HG02610 (cell line): ENCODE data around the gene NR3C1.
A peak's percentile ranks its signal among the peaks of the same experiment; 100 is the strongest.
"Not testable (repeated sequence)": the region's sequence is repeated elsewhere in the genome, so short reads cannot be mapped to it uniquely, and the experiment has no call there.

Source experiments
- ATAC-seq: cut with Tn5 transposase; IDR thresholded peaks from one replicate; pipeline ENCODE4 v1.9.1; 2021; ENCODE audit warnings: mild to moderate bottlenecking, moderate library complexity; ENCODE audit not compliant: unreplicated experiment

Gene NR3C1

DNA sequence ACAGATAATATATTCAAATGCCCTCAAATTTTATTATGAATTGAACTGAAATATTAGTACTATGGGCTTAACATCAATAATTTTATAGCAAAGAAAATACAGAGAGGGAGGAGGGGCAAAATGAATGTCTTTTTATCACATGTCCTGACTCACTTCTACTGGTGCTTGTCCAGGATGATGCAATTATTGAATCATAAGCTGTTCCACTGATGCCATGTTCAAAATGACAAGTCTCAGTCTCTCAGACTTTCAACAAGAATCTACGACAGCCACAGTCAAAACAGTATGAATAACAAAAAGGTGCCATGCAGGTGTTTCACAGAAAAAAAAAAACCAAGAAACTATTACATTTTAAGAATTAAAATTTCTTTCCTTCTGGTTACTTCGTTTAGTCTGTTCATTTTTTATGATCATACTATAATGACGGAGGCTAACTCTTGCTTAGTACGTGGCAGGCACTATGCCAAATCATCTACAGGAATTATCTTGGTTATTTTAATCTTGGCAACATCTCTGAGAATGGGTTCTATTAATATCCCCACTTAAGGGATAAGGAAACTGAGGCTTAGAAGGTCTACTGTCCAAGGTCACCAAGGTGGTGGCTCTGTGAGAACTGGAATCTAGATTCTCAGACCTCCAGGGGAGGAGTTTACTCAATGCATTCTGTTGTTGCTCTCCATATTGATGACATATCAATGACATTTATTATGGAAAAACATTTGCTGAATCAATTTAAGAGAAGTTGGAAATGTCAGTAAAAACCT, 61.5 kb downstream of the NR3C1 start:
- peak; percentile 56 for ATAC-seq

DNA sequence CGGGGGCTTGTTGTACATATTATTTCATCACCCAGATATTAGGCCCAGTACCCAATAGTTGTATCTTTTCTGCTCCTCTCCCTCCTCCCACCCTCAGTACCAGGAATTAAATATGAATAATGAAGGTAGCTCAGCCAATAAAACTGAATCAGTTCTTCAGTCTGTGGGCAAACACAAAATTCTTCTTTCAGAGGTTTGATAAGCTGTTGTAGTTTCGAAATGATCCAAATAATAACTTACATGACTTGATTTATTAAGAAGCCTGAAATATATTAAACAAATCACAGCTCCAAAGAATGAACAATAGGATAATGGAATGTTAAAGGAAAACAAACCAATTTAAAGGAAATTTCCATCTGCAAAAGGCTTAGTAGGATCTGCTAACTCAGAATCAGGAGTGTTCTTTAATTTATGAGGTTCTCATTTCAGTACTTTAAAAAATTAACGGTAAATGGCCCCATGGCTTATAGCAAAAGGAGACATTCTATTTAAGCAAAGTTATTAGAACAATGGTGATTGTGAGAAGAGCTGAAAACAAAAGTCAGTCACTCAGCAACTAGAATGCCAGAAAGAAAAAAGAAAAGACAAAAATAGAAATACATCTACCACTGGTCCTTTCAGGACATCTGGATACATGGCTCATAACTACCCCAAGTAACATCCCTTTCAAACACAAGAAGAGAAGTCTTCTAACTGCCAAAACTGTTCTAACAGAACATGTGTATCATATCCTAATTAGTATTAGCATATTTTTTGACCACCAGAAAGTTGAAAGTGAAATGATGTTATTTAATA, 62.4 kb downstream of the NR3C1 start:
- no peak for ATAC-seq

DNA sequence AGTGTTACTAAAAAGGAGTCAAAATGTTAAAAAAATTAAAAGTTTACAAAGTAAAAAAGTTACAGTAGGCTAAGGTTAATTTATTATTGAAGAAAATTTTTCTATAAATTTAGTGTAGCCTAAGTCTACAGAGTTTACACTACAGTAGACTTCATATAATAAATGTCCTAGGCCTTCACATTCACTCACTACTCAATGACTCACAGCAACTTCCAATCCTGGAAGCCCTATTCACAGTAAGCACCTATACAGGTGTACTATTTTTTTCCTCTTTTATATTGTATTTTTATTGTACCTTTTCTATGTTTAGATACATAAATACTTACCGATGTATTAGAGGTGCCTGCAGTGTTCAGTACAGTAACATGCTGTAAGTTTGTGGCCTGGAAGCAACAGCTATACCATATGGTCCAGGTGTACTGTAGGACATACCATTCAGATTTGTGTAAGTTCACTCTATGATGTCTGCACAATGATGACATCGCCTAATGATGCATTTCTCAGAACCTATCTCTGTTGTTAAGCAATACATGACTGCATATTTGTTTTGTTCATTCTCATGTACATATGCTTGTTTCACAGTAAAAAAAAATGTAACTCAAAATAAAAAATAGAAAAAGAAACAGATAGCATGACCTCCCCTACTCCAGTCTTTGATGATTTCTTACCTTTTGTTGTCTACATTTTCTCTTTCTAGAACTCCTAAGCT, 64.7 kb downstream of the NR3C1 start:
- no peak for ATAC-seq

DNA sequence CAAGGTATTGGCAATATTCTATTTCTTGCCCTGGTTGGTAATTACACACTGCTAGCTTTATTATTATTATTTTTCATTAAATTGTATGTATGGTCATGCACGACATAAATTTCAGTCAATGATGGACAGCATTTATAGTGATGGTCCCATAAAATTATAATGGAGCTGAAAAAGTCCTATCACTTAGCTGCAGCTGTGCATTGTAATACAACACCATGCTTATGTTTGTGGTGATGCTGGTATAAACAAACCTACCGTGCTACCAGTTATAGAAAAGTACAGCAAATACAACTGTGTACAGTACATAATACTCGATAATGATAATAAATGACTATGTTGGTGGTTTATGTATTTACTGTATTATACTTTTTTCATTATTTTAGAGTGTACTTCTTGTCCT, 65.5 kb downstream of the NR3C1 start:
- ATAC-seq: no peak

- no peak for ATAC-seq
These were observed 67.0 kb downstream of the NR3C1 start for GRCh38 chr5:143336485-143336884.

DNA sequence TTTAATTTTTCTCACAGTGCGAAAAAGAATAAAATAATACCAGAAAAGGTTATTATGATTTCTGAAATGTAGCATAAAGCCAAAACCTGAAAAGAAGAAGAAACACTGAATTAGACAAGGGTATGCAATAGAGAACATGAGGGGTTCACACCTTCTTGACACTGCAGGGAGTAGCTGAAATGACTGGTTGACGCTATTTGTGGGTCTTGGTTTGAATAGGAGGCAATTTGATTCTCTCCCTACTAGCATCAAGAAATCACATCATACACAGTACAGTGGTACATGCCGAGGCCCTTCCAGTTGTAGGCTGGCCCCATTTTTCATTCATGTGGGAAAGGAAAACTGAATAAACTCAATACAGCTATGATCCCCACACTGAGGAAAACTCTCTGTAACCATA, 68.6 kb downstream of the NR3C1 start:
- peak; percentile 79 for ATAC-seq

- ATAC-seq: not testable (repeated sequence)
These were observed 69.1 kb downstream of the NR3C1 start for GRCh38 chr5:143334380-143334779.

DNA sequence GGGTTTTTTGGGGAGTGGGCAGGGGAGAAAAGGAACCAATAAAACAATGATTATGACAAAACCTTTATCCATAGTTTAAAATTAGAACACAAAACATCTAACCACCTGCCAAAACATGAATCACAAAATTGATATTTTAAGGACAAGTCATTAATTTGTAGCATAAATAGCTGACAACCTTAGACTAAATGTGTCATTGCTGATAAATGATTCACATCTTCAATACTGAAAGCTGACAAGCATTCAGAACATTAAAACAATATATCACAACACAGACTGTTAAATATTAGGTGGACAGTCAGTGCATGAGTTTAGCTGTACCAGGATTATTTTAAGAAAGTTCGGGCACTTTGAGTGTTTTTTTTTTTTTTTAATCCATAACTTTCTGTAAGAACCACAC, 71.5 kb downstream of the NR3C1 start:
- ATAC-seq: no peak

- no peak for ATAC-seq
These were observed 73.6 kb downstream of the NR3C1 start for GRCh38 chr5:143329843-143330242.

- no peak for ATAC-seq
These were observed 74.8 kb downstream of the NR3C1 start for GRCh38 chr5:143328589-143329220.

DNA sequence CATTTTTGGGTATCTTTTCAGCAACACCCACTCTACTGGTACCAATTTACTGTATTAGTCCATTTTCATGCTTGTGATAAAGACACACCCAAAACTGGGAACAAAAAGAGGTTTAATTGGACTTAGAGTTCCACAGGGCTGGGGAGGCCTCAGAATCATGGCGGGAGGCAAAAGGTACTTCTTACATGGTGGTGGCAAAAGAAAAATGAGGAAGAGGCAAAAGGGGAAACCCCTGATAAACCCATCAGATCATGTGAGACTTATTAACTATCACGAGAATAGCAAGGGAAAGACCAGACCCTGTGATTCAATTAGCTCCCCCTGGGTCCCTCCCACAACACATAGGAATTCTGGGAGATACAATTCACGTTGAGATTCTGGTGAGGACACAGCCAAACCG, 78.4 kb downstream of the NR3C1 start:
- not testable (repeated sequence) for ATAC-seq

- ATAC-seq: not testable (repeated sequence)
These were observed 80.4 kb downstream of the NR3C1 start for GRCh38 chr5:143322931-143323630.

DNA sequence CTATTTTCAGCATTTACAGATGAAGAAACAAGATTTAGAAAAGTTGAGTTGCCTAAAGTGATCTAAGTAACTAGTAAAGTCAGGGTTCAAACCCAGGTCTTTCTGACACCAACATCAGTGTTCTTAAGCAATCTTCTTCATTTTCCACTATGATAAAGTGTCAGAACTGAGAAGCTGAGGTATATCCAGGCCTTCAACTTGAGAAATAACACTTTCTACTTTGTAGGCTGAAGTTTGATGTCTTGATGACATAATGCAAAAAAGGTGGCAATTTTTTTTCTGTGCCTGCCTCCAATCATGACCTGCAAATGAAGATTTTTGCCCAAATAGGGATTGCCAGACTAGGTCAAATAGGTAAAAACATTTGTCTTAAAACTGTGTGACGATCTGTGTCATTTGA, 81.3 kb downstream of the NR3C1 start:
- ATAC-seq: no peak

- ATAC-seq: no peak
These were observed 83.9 kb downstream of the NR3C1 start for GRCh38 chr5:143319437-143320227.

- no peak for ATAC-seq
These were observed 84.7 kb downstream of the NR3C1 start for GRCh38 chr5:143318833-143319232.

DNA sequence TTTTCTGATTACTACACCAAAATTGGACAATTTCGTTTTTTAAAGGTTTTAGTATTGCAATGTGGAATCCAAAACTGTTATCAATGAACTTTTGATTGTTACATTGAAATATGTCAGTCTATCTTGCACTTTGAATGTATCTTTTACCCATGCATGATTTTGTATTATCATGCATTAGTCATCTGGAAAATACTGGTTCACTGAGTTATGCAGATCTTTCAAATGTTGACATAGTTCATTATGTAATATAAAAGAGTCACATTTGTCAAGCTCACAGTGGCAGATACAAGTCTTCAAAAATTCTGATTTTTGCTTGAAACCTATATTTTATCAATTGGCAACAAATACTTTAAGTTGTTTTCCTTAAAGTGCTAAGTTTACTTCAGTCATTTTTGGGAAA, 85.2 kb downstream of the NR3C1 start:
- ATAC-seq: no peak

DNA sequence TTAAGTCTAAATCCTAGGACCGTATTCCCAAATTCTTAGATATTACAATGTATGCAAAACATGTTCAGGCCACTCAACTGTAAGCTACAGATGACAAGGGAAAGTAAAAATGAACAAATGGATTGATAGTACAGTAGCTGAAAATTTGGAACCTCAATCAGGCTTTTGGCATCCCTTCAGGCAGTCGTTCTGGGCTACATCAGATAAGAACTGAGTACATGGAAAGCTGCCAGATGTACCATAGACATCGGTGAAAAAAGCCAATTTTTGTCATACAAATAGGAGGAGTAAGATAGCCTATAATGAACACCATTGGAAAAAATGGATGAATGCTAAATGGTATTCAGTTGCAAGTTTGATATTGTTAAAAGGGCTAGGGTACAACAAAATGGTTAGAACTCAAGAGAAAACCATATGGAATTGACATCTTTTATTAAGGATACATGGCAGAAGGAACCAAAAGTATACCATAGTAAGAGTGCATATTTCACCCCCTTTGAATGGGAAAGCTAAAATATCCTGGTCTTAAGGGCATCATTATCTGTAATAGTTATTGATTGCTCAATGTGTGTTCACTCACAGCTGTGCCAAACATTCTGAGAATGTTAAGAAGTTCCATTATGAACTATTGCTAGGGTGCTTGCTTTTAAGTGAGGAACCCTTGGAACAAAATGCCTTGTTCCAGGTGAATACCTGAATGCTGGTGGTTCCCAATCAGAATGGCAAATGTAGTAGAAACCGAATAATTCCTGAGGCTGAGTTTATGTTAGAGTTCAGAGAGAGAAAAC, 86.4 kb downstream of the NR3C1 start:
- ATAC-seq: no peak

GRCh38 chr5:143316337-143316736, 87.1 kb downstream of the NR3C1 start:
- no peak for ATAC-seq

- no peak for ATAC-seq
These were observed 87.6 kb downstream of the NR3C1 start for GRCh38 chr5:143315929-143316328.
